ENCODE results near the gene SLC29A4.
A peak's percentile ranks its signal among the peaks of the same experiment; 100 is the strongest.
"Not testable (repeated sequence)": the region's sequence is repeated elsewhere in the genome, so short reads cannot be mapped to it uniquely, and the experiment has no call there.

Gene SLC29A4

DNA sequence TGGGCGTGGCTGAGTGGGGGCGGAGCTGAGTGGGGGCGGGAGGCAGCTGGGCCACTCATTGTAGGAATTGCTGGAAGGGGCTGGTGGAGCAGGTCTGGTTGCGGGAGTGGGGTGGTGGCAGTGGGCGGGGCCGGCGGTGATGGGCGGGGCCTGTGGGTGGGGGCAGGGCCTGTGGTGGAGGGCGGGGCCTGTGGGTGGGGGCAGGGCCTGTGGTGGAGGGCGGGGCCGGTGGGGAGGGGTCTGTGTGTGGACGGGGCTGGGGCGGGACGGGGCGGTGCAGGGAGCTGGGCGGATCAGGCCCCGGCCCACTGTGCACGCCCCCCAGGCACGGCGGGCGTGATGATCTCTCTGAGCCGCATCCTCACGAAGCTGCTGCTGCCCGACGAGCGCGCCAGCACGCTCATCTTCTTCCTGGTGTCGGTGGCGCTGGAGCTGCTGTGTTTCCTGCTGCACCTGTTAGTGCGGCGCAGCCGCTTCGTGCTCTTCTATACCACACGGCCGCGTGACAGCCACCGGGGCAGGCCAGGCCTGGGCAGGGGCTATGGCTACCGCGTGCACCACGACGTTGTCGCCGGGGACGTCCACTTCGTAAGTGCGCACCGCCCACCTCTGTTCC, 14.0 kb downstream of the SLC29A4 start:
- peak; percentile 57 for DNase-seq

DNA sequence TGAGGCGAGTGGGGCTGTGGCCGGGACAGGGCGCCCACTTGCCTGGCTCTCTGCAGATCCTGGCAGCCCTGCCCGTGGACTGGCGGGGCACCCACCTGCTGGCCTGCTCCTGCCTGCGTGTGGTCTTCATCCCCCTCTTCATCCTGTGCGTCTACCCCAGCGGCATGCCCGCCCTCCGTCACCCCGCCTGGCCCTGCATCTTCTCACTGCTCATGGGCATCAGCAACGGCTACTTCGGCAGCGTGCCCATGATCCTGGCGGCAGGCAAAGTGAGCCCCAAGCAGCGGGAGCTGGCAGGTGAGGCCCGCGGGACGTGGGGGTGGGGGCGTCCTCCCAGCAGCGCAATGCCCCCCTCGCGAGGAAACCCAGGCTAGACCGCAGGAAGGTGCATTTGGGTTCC, 17.6 kb downstream of the SLC29A4 start:
- no peak for DNase-seq

DNA sequence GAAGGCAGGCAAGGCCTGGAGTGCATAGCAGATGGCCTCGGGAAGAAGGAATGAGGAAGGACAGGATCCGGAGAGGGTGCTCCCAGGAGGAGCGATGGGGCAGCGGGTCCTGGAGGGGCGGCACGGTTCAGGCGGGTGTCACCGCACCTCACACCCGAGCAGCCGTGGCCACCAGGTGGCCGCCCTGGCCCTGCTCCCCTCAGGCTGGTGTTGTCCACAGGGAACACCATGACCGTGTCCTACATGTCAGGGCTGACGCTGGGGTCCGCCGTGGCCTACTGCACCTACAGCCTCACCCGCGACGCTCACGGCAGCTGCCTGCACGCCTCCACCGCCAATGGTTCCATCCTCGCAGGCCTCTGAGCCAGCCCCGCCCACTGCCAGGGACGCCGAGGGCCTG, 19.8 kb downstream of the SLC29A4 start:
- DNase-seq, result no peak

DNA sequence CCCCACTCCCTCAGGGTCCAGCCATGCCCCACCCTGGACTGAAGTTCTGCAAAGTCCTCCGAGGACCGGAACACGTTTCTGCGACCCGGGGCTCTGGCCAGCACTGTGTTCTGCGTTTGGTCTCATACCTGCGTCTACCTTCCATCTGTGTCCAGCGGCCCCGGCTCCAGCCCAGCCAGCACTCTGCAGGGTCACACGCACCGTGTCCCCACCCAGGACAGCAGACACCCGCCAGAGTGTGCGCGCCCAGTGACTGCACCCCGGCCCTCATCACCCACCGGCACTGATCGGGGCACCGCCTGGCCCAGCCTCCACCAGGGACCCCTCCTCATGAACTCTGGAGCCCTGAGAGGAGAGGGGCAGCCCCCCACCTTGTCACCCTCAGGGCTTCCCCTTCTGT, 20.3 kb downstream of the SLC29A4 start:
- no peak for DNase-seq

DNA sequence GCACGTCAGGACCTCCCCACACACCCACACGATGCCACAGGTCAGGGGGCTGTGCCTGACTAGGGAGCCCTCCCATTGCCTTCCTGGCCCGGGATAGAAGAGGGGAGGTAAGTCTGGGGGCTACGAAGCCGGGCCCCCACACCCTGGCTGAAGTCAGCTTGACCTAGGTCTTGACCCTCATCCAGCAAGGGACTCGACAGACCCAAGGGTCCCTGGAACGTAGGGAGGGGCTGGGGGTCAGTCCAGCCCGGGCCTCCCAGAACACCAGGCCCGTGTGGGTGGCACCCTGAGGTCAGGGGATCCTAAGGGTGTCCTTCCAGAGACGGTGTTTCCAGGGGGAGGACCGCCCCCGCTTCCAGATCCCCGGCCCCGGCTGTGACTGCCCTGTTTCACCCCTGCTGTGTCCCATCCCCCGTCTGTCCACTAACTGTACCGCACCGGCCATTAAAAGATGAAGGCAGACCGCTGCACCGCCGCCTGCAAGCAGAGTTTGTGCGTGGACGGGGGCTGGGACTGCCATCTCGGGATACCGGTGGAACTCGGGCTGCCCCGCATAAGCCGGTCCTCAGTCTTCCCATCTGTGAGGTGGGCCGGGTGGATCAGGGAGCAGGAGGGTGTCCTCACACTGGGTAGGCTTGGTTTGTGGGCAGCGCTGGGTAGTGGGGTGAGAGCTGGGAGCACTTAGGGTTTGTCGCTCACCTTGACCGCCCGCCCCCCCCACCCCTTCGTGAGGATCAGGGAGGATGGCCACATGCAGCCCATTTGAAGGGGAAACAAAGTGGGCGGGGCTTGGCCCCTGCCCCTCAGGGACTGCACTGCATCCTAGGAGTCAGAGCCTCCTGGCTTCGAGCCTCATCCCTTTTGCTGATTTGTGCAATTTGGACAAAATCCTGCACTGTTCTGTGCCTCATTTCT, 21.1 kb downstream of the SLC29A4 start:
- no peak for DNase-seq

DNA sequence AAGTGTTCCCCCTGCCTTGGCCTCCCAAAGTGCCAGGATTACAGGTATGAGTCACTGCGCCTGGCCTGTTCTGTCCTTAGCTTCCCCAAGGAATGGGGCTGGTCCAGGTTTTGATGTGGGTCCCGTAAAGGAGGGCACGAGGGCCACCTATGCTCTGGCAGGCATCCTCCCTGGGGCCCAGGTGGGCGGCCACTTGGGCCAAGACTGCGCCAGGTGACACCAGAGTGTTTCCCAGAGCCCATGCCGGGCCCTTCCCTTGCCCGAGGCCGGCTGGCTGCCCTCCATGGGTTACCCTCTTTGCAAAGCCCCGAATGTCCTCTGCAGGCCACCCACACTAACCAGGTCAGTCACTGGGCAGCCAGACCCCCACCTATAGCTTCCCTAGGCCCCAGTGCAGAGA, 22.3 kb downstream of the SLC29A4 start:
- not testable (repeated sequence) for DNase-seq

DNA sequence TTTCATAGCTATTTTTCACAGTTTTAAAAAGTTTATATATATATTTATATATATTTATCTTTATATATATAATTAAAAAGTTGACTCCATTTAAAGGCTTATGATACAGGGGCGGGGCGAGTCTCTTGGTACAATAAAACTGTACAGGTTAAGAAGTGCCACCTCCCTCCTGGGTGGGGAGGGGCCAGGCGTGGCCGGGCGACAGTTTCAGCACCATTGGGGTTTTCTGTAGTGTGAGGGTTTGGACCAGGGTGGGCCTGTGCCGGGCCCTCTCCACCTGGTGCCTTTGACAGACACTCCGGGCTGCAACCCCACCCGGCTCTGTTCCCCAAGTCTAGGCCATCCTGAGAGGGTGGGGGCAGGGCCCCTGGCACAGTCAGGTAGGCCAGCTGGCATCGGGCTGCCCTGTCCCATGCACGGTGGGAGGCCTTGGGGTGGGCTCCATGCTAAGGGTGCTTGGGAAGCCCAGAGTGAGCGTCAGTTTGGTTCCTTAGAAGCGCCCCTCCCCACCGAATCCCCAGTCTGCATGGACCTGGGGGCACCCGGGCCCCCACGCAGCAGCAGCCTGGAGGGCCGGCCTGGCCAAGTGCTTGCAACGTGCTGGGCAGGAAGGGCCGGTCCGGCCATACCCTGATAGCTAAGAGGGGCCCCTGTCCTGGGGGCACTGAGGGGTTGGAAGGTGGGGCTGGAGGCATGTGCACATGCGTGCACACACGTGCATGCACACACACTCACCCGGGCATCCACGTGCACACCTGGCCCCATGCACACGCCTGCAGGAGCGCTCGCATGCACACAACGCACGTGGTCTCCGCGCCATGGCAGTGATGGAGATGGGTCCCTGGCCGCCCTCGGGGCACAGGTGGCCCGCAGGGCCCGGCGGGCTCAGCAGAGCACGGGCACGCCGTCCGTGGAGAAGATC, 24.7 kb downstream of the SLC29A4 start:
- not testable (repeated sequence) for DNase-seq

DNA sequence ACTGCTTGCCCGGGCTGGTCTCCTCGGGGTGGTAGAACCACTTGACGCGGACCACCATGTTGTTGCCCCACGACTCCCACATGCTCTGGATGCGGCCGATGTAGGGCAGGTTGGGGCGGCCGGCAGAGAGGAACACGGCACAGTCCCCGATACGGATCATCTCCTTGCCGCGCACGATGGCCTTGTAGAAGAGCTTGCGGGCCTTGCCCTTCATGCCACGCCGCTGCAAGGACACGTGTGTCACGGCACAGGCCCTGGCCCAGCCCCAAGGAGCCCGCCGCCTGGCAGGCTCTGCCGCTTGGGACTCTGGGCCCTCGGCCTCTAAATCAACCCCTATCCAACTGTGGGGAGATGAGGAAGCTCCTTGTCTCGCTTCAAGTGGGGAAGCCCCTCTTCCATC, 26.4 kb downstream of the SLC29A4 start:
- DNase-seq, result no peak

DNA sequence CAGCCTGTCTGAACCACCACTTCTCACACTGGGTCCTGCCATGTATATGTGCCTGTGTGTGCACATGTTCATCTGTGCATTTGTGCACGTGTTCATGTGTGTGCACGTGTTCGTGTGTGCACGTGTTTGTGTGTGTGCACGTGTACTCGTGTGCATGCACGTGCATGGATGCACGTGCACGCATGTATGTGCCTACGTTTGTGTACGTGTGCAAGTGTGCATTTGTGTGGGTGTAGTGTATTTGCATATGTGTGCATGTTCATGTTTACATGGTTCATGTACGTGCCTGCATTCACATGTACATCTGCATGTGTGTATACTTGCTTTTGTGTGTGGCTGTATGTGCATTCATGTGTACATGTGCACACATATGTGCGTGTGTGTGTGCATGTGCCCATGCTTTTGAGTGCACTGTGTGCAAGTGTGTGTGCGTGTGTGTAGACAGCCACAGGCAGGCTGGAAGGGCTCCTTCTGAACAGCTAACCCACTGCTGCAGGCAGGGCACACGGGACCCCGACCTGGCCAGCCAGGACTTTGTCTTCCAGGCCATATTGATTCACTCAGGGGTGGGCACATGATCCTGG, 28.2 kb downstream of the SLC29A4 start:
- no peak for DNase-seq

DNA sequence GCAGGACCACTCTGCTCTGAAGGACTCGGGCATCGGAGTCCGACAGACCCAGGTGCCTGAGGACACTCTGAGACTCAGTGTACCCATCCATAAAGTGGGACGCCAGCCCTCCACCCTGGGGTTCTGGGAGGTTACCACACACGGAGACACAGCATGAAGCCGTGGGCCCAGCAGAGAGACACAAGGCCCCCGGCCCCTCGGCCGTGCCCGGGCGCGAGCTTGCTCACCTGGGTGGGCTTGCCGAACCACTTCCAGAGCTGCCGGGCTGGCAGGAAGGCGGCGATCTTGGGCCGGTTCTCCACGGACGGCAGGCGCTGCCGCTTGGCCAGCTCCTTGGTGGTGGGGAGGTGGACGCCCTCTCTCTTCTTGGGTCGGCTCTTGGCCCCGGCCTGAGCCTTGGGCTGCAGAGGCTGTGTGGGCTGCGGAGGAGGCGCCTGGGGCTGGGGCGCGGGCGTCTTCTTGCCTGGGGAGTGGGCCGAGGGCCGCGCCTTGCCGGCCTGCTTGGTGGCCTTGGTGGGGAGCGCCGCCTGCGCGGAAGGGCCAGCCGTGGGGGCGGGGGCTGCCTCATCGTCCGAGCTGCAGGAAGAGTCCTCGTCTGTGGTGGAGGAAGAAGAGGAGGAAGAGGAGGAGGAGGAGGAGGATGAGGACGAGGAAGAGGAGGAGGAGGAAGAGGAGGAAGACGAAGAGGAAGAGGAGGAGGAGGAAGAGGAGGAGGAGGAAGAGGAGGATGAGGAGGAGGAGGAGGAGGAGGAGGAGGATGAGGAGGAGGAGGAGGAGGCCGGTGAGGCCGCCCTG, 29.7 kb downstream of the SLC29A4 start:
- DNase-seq, result not testable (repeated sequence)

DNA sequence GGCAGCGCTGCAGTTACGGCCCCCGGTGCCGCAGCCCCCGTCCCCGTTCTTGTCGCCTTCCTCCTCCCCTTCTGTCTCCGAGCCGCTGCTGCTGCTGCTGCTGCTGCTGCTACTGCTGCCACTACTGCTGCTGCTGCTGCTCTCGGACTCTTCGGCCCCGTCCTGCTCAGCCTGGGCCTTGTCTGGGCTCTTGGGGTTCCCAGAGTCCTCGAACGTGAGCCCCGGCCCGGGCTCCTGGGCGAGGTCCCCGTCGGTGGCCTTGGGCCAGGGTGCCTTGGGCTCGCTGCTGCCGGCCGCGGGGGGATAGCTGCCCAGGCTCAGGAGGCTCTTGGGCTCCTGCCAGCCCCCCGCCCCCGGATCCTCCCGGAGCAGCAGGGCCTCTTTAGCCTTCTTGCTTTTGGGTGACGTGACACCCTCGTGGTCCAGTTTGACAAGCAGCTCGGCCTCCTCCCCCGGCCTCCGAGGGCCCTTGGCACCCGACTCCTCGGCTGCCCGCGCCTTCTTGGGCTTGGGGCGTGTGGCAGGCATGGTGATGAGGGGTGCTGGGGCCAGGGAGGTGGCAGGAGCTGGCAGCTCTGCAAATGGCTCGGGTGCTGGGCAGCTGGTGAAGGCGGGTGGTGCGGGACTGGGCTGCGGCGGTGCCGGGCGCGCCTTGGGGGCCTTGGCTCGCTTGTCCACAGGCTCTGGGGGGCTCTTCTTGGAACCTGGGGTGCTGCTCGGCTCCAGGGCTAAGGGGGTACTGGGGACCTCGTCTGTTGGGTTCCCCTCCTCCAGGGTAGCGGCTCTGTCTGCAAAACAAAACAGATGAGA, 30.5 kb downstream of the SLC29A4 start:
- DNase-seq, result not testable (repeated sequence)

DNA sequence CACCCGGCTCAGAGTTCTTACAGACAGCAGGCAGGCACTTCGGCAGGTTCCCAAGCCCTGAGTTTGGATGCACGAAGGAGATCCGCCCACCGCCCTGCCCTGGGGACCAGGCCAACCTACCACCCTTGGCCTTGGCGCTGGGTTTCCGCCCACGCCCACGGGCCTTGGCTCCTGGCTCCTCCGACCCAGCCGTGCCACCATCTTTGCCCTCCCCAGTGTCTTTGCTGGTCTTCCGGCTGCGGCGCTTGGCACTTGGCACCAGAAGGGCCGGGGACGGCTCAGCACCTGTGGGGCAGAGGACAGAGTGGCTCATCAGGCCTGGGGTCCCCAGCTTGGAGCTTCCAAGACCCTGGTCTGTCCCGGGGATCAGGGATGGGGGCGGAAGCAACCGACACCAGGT, 32.1 kb downstream of the SLC29A4 start:
- no peak for DNase-seq

DNA sequence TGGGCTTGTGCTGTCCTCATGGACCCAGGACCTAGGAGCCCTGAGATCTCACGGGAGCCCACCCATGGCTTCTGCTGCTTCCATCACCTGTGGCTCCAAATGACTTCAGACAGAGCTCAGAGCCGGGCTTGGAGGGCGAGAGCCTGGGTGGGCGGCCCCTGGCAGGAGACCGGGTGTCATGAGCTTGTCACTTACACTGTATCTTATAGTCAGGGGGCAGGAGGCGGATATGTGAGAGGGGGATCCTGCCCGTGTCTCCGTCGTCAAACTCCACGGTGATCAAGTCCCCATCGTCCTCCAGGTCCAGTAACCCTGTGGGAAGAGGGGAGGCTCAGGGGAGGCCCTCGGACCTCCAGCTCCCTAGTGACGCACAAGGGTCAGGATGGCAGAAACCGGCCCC, 33.0 kb downstream of the SLC29A4 start:
- DNase-seq, result no peak

DNA sequence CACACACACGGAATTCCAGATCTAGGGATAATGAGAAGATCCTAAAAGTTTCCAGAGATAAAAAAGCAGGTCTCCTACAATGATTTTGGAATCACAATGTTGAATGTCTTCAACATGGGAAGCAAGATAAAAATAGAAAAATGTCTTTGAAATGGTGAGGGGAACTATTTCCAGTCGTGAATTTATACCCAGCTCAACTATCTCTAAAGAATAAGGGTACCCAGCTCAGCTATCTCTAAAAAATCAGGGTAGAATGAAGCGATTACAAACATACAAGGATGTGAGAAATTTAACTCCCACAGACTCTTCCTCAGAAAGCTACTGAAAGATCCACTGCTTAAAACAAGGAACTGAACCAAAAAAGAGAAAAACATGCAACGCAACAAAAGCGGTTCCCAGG, 35.9 kb downstream of the SLC29A4 start:
- not testable (repeated sequence) for DNase-seq

DNA sequence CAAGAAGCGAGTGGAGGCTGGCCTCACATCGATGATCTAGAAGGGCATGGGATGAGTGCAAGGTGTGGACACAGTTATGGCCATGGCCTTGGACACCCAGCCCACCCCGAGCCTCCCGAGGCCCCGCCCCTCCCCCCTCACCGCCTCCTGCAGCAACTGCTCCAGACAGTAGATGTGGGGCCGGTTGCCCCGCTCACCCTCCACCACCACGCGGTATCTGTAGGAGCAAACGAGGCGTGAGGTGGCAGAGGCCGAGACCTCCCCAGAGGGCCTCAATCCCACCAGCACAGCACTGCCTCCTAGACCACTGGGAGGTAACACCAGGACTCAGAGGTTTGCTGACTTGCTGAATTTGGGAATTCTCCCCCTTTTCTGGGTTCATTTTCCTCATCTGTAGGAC, 37.6 kb downstream of the SLC29A4 start:
- no peak for DNase-seq

DNA sequence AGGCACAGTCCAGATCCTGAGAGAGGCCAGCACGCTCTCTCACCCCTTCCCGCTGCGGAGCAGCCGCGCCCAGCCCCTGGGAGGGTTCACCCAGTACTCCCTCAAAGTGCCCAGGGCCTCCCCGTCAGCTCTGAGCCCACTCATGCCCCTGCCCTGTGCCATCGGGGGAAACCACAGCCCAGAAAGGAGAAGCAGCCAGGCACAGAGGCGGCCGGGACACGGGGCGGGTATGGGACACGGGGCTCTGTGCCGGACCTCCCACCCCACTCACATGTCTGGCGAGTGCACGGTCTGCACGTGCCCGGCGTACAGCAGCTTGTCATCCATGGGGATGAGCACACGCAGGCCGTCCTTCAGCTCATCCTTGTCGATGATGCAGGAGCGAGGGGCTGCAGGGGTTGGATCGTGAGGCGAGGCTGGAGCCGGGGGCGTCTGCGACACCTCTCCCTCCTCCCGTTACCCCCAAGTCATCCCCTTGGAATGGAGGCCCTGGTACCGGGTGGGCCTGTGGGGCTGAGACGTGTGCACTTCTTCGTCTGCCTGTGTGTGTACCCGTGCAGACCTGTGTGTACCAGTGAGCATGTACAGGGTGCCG, 38.2 kb downstream of the SLC29A4 start:
- DNase-seq, result no peak

DNA sequence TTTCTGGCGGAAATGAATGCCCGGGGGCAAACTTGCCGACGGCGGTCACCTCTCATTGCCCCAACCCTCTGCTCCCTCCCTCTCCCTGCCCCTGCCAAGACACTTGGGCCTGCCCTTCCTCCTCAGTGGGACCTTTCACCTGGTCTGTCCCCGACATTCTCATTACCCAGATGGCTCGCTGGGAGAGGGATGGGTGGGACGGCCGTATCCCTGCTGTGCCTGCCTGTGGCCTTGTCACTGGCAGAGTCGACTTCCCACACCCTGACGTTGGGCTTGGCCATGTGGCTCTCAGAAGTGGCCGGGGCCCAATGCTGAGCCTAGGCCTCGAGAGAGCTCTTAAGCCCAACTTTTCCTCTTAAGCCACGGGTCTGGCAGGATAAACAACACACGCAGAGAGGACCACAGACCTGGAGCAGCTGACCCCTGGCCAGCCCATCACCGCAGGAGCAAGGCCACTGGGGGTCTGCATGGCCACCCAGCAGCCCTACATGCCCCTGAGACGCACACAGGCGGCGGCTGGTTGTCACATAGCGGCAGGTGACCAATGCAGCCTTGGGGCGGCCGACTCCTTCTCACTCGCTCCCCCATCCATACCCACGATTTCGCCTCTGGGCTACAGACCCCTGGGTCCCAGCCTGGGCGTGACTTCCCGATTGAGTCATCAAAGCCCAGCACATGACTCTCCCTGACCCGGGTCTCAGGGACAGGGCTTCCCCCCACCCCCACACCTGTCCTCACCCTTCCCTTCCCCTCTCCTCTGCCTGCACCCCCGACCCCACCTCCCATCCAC, 40.1 kb downstream of the SLC29A4 start:
- no peak for DNase-seq

DNA sequence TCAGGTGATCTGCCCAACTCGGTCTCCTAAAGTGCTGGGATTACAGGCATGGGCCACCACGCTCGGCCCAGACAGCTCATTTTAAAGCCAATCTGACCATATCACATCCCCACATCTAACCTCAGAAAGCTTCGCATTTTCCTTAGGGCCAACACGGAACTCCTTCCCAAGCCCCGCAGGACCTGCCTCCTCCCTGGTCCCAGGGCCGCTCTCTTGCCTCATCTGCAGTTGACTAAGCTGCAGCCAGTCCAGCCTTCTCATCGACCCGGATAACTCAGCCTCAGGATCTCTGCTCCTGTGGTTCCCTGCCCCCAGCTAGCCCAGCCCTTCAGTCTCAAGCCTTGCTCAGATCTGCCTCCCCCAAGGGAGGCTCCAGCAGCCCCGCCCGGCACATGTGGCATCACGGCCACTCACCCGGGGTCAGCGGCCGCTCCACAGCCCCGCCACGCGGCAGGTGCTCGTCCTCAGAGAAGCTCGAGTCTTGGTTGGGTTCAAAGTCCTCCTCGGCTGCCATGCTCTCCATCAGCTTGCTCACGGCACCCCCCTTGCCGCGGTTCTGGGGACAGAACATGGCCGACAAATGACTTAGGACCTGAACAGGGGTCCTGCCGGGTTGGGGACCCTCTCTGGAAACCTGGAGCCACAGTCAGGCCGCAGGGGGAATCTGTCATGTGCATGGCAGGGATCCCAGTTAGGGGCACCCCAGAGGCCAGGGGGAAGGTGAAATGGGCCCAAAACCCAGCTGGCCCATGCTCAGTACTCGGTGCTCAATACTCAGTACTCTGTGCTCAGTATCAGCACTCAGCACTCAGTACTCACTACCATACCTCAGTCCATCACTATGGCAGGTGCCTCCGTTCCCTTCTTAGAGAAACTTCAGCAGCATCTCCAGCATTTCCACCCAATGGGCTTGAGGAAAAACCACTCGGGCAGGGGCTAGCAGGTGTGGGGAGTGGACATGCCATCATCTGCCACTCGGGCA, 41.3 kb downstream of the SLC29A4 start:
- not testable (repeated sequence) for DNase-seq

DNA sequence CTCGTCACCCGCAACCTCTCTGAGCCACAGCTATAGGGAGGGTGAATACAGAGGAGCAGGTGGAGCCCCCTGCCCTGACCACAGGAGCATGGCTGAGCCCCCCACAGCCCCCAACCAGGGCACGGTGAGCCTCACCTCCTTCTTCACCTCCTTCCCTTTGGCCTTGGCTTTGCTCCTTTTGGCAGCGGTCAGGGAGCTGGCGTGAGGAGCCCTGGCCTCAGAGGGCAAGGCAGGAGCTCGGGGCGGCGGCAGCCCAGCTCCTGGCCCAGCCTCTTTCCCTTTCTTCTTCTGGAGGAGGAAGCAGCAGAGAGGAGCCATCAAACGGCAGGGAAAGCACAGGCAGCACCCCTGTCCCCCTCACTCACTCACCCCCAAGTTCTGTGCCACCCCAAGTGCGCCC, 42.2 kb downstream of the SLC29A4 start:
- no peak for DNase-seq

All from activated CD4-positive, alpha-beta T cell treated with anti-CD3 and anti-CD28 coated beads, Interleukin-10, Interleukin-2, amounts not matched to agents 100 ng/mL and 50 ng/mL, durations not matched to agents 16 hours and 8 hours (primary cell).